OCI-LY7 (cell line): ENCODE measurements around the gene ZNF423. TPM values are rescaled to one million over a fixed set of nuclear protein-coding genes. Genes with fewer than 3 reads are reported as not detected.

ENCODE experiments used
- BruUV-seq: library from RNA; stranded (reverse); fragments of 400-500 nt; replicated peaks from 2 replicates; lab custom pipeline; 2021; lab: Mats Ljungman, UMichigan
- CTCF ChIA-PET: fragments of 300-600 bp; sonication (Branson Sonifier 250); formaldehyde crosslinking; loops from one replicate; lab custom pipeline; 2022; ENCODE audit warnings: antibody characterized with exemption; ENCODE audit not compliant: unreplicated experiment; lab: Charles Lee
- POLR2A ChIA-PET: fragments of 300-600 bp; sonication (Branson Sonifier 250); formaldehyde crosslinking; loops from one replicate; lab custom pipeline; 2022; ENCODE audit warnings: antibody characterized with exemption; lab: Charles Lee
- DNase-seq: peaks from one replicate; pipeline ENCODE4 v3.0.0-alpha.2; 2015; ENCODE audit warnings: low spot score
- H2AFZ ChIP-seq: fragments of 200-600 bp; sonication (generic), shearing (Covaris generic); 2 replicates; pipeline ENCODE4 v1.6.1; 2014; ENCODE audit warnings: mild to moderate bottlenecking, antibody characterized with exemption, low read length, moderate library complexity
- H3K27ac ChIP-seq: fragments of 200-600 bp; sonication (generic); 2 replicates; pipeline ENCODE4 v1.5.1; 2014; ENCODE audit warnings: mixed run types, low read depth, mild to moderate bottlenecking, moderate library complexity, low read length, inconsistent platforms; ENCODE audit not compliant: poor library complexity, severe bottlenecking
- H3K36me3 ChIP-seq: fragments of 200-600 bp; sonication (generic); 2 replicates; pipeline ENCODE4 v1.6.1; 2014; ENCODE audit warnings: mild to moderate bottlenecking, antibody characterized with exemption, low read length, moderate library complexity, mixed read lengths; ENCODE audit not compliant: insufficient read depth
- H3K4me1 ChIP-seq: fragments of 200-600 bp; sonication (generic); 2 replicates; pipeline ENCODE4 v1.5.1; 2014; ENCODE audit warnings: mild to moderate bottlenecking, low read length; ENCODE audit not compliant: insufficient read depth, poor library complexity, severe bottlenecking
- H3K4me2 ChIP-seq: fragments of 200-600 bp; sonication (generic); 2 replicates; pipeline ENCODE4 v1.6.1; 2014; ENCODE audit warnings: mild to moderate bottlenecking, low read length
- H3K4me3 ChIP-seq: fragments of 200-600 bp; sonication (generic); 2 replicates; pipeline ENCODE4 v1.5.1; 2014; ENCODE audit warnings: mild to moderate bottlenecking, low read depth, low read length; ENCODE audit not compliant: poor library complexity, severe bottlenecking
- H3K79me2 ChIP-seq: fragments of 200-600 bp; sonication (generic); 2 replicates; pipeline ENCODE4 v1.6.1; 2016; ENCODE audit warnings: low read depth, mild to moderate bottlenecking, low read length, moderate library complexity, mixed read lengths; ENCODE audit not compliant: insufficient read depth
- H3K9me2 ChIP-seq: fragments of 200-600 bp; sonication (generic); 2 replicates; pipeline ENCODE4 v1.6.1; 2016; ENCODE audit warnings: mild to moderate bottlenecking, low read length, mixed read lengths; ENCODE audit not compliant: insufficient read depth
- H3K9me3 ChIP-seq: fragments of 200-600 bp; sonication (generic); 2 replicates; pipeline ENCODE4 v1.6.1; 2014; ENCODE audit warnings: mild to moderate bottlenecking, mixed run types, low read length, mixed read lengths
- H4K20me1 ChIP-seq: fragments of 200-600 bp; sonication (generic); 2 replicates; pipeline ENCODE4 v1.6.1; 2014; ENCODE audit warnings: mild to moderate bottlenecking, antibody characterized with exemption, low read length, moderate library complexity, mixed read lengths; ENCODE audit not compliant: insufficient read depth
- CTCF ChIP-seq: fragments of 200-600 bp; sonication (generic); conservative IDR thresholded peaks from 2 replicates; pipeline ENCODE4 v1.5.1; 2014; ENCODE audit warnings: mild to moderate bottlenecking, antibody characterized with exemption, low read length, moderate library complexity, mixed read lengths
- EZH2phosphoT487 ChIP-seq: fragments of 200-600 bp; sonication (generic); IDR thresholded peaks from 2 replicates; pipeline ENCODE4 v1.6.1; 2018; ENCODE audit warnings: low read depth, borderline replicate concordance, mild to moderate bottlenecking, mixed run types, antibody characterized with exemption, low read length, moderate library complexity, mixed read lengths
- intact Hi-C: fragments of 100-400 bp; cut with micrococcal nuclease; formaldehyde crosslinking; loops from one replicate; pipeline ENCODE4 v1.10.0; 2022; ENCODE audit not compliant: unreplicated experiment
- total RNA-seq, 2 experiments: library from RNA; depleted of rRNA in 1 of 2; stranded (reverse); fragments of >200 nt in 1 of 2; shearing (Covaris generic) in 1 of 2; gene quantifications; 2 replicates each; pipeline ENCODE4 v1.2.3, GENCODE V29; 2014 to 2022

Gene ZNF423
- total RNA-seq, 2 experiments from 2014 or later: 0.09 to 0.13 TPM

- no peak overlapping the region for H3K4me3 ChIP-seq
- H3K27ac ChIP-seq: no peak overlapping the region
- H3K79me2 ChIP-seq: no peaks in the 10 kb centered on the region
- TF ChIP-seq CTCF: no peak
- TF ChIP-seq EZH2phosphoT487: no peak
- no peaks in the 10 kb centered on the region for H3K36me3 ChIP-seq
- no peaks in the 10 kb centered on the region for H3K9me2 ChIP-seq
- H2AFZ ChIP-seq: no peak overlapping the region
- BruUV-seq: no TSS peak
- ChIA-PET CTCF (no interaction called here), POLR2A (interaction anchor here (0.8 kb wide), 1 partner anchor 21 kb away, joined by 3 read pairs; no protein-coding TSS in a partner anchor)
- no peak for DNase-seq
- no peaks in the 10 kb centered on the region for H3K4me1 ChIP-seq
- H3K4me2 ChIP-seq: no peak overlapping the region
- no peaks in the 10 kb centered on the region for H3K9me3 ChIP-seq
- intact Hi-C loops: no loop called here
- H4K20me1 ChIP-seq: no peaks in the 10 kb centered on the region
These were observed 232.2 kb downstream of the ZNF423 start for GRCh38 chr16:49623501-49624266.

- H4K20me1 ChIP-seq: no peaks in the 10 kb centered on the region
- no peak for TF ChIP-seq EZH2phosphoT487
- TF ChIP-seq CTCF: no peak
- no peaks in the 10 kb centered on the region for H3K9me2 ChIP-seq
- no peaks in the 10 kb centered on the region for H3K79me2 ChIP-seq
- H3K36me3 ChIP-seq: no peaks in the 10 kb centered on the region
- no peak overlapping the region for H3K27ac ChIP-seq
- H3K4me2 ChIP-seq: no peak overlapping the region
- no peak overlapping the region for H3K4me3 ChIP-seq
- intact Hi-C loops: no loop called here
- no TSS peak for BruUV-seq
- DNase-seq: no peak
- H3K9me3 ChIP-seq: no peaks in the 10 kb centered on the region
- ChIA-PET POLR2A (no interaction called here), CTCF (no interaction called here)
- H3K4me1 ChIP-seq: no peaks in the 10 kb centered on the region
- no peak overlapping the region for H2AFZ ChIP-seq
These were observed 233.2 kb downstream of the ZNF423 start for GRCh38 chr16:49622421-49623402.
